ENCODE results near the gene ST8SIA5.
A peak's percentile ranks its signal among the peaks of the same experiment; 100 is the strongest.

The ST8SIA5 gene

DNA sequence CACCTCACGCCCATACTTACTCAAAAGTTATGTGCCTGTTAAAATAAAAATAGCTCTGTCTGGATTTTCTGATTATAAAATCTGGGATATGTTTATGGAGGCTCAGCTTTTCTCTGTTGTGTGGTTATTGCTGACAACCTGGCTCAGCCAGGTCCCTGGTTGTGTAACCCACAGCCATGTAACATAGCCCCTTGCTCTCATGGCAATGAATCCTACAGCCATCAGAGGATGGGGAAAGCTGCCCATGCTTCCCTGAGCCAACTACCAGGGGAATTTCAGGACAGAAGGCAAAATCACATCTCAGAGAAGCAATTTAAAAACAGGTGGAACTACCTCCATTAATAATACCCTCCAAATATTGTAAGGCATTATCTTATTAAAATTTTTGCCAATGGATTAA, 29.7 kb downstream of the ST8SIA5 start:
- Mint-ChIP-seq H3K27me3 (peaks cover 8% of the 10 kb centered on the region), H3K4me1 (no peaks in the 10 kb centered on the region), H3K27ac (peak overlapping the region in 1 of 2 donors; percentile 66), H3K4me3 (no peak overlapping the region), H3K9me3 (peaks cover 7 to 28% of the 10 kb centered on the region in 2 donors)
- ATAC-seq (no peak), DNase-seq (no peak)

- DNase-seq: no peak
- ATAC-seq: no peak
- Mint-ChIP-seq H3K27me3 (peaks cover 11% of the 10 kb centered on the region), H3K9me3 (peaks cover under 1 to 14% of the 10 kb centered on the region in 2 donors), H3K4me3 (no peak overlapping the region), H3K27ac (no peak overlapping the region), H3K4me1 (no peaks in the 10 kb centered on the region)
These were observed 31.5 kb downstream of the ST8SIA5 start for GRCh38 chr18:46725310-46725709.

DNA sequence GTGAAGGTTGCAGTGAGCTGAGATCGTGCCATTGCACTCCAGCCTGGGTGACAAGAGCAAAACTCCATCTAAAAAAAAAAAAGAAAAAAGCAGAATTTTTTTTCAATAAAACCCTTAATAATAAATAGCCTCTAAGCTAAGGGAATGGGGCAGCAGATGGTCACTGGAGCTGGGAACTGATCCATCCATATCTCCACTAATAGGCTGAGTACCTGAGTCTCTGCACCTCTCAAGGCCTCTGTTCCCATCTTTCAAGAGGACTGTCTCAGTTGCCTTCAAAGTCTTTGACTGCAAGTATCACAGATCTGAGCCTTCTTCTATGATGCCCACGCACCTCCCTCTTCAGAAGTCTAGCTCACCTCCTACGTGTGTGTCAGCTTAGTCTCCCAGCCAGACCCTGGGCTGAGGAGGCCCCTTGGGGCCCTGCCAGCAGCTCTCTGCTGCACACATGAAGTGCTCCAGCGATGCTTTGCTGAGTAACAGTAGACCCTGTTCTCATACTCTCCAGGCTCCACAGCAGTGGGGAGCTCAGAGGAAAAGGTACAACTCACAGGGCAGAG, 32.9 kb downstream of the ST8SIA5 start:
- Mint-ChIP-seq H3K27me3 (peaks cover 19% of the 10 kb centered on the region), H3K9me3 (peaks cover 0 to 3% of the 10 kb centered on the region in 2 donors), H3K27ac (no peak overlapping the region), H3K4me3 (no peak overlapping the region), H3K4me1 (no peaks in the 10 kb centered on the region)
- DNase-seq: no peak
- no peak for ATAC-seq

- Mint-ChIP-seq H3K27me3 (peaks cover 22% of the 10 kb centered on the region), H3K4me1 (no peaks in the 10 kb centered on the region), H3K4me3 (no peak overlapping the region), H3K27ac (no peak overlapping the region), H3K9me3 (no peaks in the 10 kb centered on the region)
- no peak for ATAC-seq
- no peak for DNase-seq
These were observed 34.8 kb downstream of the ST8SIA5 start for GRCh38 chr18:46722051-46722450.

- DNase-seq: no peak
- Mint-ChIP-seq H3K9me3 (no peaks in the 10 kb centered on the region), H3K27ac (no peak overlapping the region), H3K4me3 (no peak overlapping the region), H3K27me3 (peaks cover 28% of the 10 kb centered on the region), H3K4me1 (no peaks in the 10 kb centered on the region)
- ATAC-seq: no peak
These were observed 35.5 kb downstream of the ST8SIA5 start for GRCh38 chr18:46721331-46721730.

GRCh38 chr18:46720521-46720920, 36.3 kb downstream of the ST8SIA5 start:
- H3K27me3 Mint-ChIP-seq: peaks cover 29% of the 10 kb centered on the region
- ATAC-seq: no peak
- H3K9me3 Mint-ChIP-seq: no peaks in the 10 kb centered on the region
- H3K4me3 Mint-ChIP-seq: no peak overlapping the region
- H3K27ac Mint-ChIP-seq: no peak overlapping the region
- DNase-seq: no peak
- H3K4me1 Mint-ChIP-seq: no peaks in the 10 kb centered on the region

DNA sequence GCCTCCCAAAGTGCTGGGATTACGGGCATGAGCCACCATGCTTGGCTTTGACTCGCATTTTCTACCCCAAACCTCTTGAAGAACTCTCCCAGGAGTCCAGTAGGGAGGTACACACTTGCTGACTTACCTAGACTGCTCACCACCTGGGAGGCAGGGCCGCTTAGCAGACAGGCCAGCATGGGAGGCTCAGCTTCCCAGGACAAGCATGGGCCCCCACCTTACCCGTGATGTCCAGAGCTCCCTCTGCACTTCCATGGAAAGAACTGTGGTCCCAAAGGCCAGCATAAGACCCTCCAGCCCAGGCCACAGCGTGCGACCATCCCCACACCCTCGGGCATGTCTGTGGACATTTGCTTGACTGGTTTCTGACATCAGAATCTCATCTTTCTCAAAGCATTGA, 36.8 kb downstream of the ST8SIA5 start:
- Mint-ChIP-seq H3K9me3 (no peaks in the 10 kb centered on the region), H3K4me3 (no peak overlapping the region), H3K27me3 (peaks cover 29% of the 10 kb centered on the region), H3K27ac (no peak overlapping the region), H3K4me1 (no peaks in the 10 kb centered on the region)
- ATAC-seq (no peak), DNase-seq (no peak)

- Mint-ChIP-seq H3K4me1 (no peaks in the 10 kb centered on the region), H3K9me3 (no peaks in the 10 kb centered on the region), H3K4me3 (no peak overlapping the region), H3K27ac (no peak overlapping the region), H3K27me3 (peaks cover 29% of the 10 kb centered on the region)
- no peak for DNase-seq
- ATAC-seq: no peak
These were observed 37.5 kb downstream of the ST8SIA5 start for GRCh38 chr18:46719388-46719787.

- Mint-ChIP-seq H3K4me3 (no peak overlapping the region), H3K27ac (no peak overlapping the region), H3K4me1 (no peaks in the 10 kb centered on the region), H3K27me3 (peaks cover 29% of the 10 kb centered on the region), H3K9me3 (no peaks in the 10 kb centered on the region)
- no peak for DNase-seq
- ATAC-seq: no peak
These were observed 38.1 kb downstream of the ST8SIA5 start for GRCh38 chr18:46718501-46719341.

DNA sequence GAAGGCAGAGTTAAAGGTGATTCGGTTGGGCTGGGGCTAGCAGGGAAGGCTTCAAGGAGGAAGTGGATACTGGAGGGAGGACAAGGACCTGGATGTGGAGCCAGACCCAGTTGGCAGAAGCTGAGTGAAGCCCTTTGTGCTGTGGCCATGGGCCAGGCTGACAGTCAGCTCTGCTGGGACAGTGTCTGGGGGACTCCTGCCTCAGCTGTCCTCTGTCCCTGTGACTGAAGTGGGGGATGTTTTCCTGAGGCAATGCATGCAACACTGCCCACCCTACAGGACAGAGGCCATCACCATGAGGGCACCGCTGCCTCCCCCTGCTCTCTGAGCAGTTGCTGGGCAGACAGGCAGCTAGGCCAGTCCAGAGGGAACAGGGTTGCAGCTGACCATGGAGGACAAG, 40.0 kb downstream of the ST8SIA5 start:
- DNase-seq: no peak
- H3K27ac Mint-ChIP-seq: no peak overlapping the region
- H3K9me3 Mint-ChIP-seq: no peaks in the 10 kb centered on the region
- no peaks in the 10 kb centered on the region for H3K4me1 Mint-ChIP-seq
- H3K27me3 Mint-ChIP-seq: peaks cover 29% of the 10 kb centered on the region
- peak; percentile 31 for ATAC-seq
- H3K4me3 Mint-ChIP-seq: no peak overlapping the region

DNA sequence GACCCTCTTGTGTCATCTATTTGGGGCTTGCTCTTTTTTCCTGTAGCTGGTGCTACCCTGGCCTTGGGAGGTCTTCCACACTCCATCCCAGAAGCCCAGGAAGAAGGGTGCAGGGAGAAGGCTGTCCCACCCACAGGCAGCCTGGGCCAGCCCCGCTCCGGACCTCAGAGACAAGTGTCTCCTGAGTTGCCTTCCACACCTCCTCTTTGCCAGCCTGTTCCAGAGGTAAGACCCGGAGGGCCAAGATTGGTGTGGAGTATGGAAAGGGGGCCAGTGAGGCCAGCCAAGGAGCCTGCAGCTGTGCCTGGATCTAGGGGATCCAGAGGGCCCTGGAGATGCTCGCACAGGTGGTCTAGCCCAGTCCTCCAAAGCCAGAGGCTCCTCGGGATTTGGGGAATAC, 40.5 kb downstream of the ST8SIA5 start:
- ATAC-seq (no peak), DNase-seq (no peak)
- peaks cover 33% of the 10 kb centered on the region for H3K27me3 Mint-ChIP-seq
- no peaks in the 10 kb centered on the region for H3K4me1 Mint-ChIP-seq
- H3K9me3 Mint-ChIP-seq: no peaks in the 10 kb centered on the region
- no peak overlapping the region for H3K27ac Mint-ChIP-seq
- no peak overlapping the region for H3K4me3 Mint-ChIP-seq

GRCh38 chr18:46715062-46715461, 41.8 kb downstream of the ST8SIA5 start:
- ATAC-seq: no peak
- H3K27me3 Mint-ChIP-seq: peaks cover 30% of the 10 kb centered on the region

GRCh38 chr18:46712406-46712805, 44.4 kb downstream of the ST8SIA5 start:
- Mint-ChIP-seq H3K9me3 (no peaks in the 10 kb centered on the region), H3K27me3 (peaks cover 14% of the 10 kb centered on the region), H3K27ac (no peak overlapping the region), H3K4me3 (no peak overlapping the region), H3K4me1 (no peaks in the 10 kb centered on the region)
- no peak for ATAC-seq
- no peak for DNase-seq

More at GRCh38 chr18:46715062-46715461, 41.8 kb downstream of the ST8SIA5 start:
- H3K4me3 Mint-ChIP-seq: no peak overlapping the region
- DNase-seq: no peak
- no peak overlapping the region for H3K27ac Mint-ChIP-seq
- H3K4me1 Mint-ChIP-seq: no peaks in the 10 kb centered on the region
- H3K9me3 Mint-ChIP-seq: no peaks in the 10 kb centered on the region

- Mint-ChIP-seq H3K4me1 (no peaks in the 10 kb centered on the region), H3K27ac (no peak overlapping the region), H3K27me3 (peaks cover 9% of the 10 kb centered on the region), H3K4me3 (no peak overlapping the region), H3K9me3 (no peaks in the 10 kb centered on the region)
- ATAC-seq (no peak), DNase-seq (no peak)
These were observed 45.4 kb downstream of the ST8SIA5 start for GRCh38 chr18:46711444-46711863.

DNA sequence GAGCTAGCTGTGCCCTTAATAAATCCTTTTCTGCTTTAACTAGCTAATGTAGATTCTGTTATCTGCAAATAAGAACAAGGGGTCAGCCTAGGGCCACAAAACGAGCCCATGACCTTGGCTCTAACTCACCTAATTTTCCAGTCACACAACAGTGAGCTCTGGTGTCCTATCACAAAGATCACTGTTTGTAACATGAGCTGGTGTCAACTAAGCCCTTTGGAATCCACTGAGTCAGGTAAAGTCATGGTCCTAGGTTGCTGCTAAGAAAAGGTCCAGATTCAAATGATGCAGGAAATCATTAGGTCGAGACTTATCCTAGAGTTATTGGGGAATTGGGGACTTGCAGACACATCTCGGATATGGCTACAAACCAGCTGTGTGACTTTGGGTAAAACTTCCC, 49.9 kb downstream of the ST8SIA5 start:
- DNase-seq (no peak), ATAC-seq (no peak)
- no peaks in the 10 kb centered on the region for H3K9me3 Mint-ChIP-seq
- H3K4me3 Mint-ChIP-seq: no peak overlapping the region
- H3K27ac Mint-ChIP-seq: no peak overlapping the region
- H3K4me1 Mint-ChIP-seq: no peaks in the 10 kb centered on the region
- H3K27me3 Mint-ChIP-seq: peaks cover 7% of the 10 kb centered on the region

DNA sequence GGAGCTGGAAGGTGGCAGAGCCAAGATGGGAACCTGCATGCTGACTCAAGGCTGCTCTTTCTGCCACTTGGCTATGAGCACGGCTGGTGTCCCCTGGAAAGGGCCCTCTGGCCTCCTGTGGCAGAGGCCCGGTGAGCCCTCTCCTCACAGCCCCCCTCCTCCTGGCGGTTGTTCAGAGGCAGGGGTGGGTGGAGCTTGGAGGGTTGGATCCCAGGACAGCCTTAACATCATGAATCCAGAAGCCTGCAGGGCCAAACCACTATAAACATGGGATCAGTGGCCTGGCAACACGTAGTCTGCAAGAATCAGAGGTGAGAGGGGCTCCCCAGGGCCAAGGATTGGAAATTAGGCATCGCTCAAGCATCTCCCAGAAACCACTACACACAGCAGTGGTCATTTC, 51.3 kb downstream of the ST8SIA5 start:
- H3K27ac Mint-ChIP-seq: no peak overlapping the region
- no peaks in the 10 kb centered on the region for H3K4me1 Mint-ChIP-seq
- no peak overlapping the region for H3K4me3 Mint-ChIP-seq
- ATAC-seq: no peak
- H3K9me3 Mint-ChIP-seq: no peaks in the 10 kb centered on the region
- no peaks in the 10 kb centered on the region for H3K27me3 Mint-ChIP-seq
- DNase-seq: no peak
